ENCODE data around the gene BRD1.
"Not testable (repeated sequence)": the region's sequence is repeated elsewhere in the genome, so short reads cannot be mapped to it uniquely, and the experiment has no call there.

Gene BRD1

GRCh38 chr22:49852898-49853894, 25.5 kb upstream of the BRD1 start, which contains the start of gene ZBED4:
Gene ZBED4 (plus strand): TSS chr22:49853844. CDS start chr22:49883663, 29,819 bp downstream.
- DNase-seq, result peak; percentile 96

GRCh38 chr22:49852568-49852897, 24.9 kb upstream of the BRD1 start:
- DNase-seq, result not testable (repeated sequence)

GRCh38 chr22:49850959-49851802, 23.5 kb upstream of the BRD1 start:
- DNase-seq, result no peak

- DNase-seq, result no peak
Observed at GRCh38 chr22:49850021-49850911, 22.6 kb upstream of the BRD1 start.

GRCh38 chr22:49849161-49850020, 21.7 kb upstream of the BRD1 start:
- no peak for DNase-seq

GRCh38 chr22:49848690-49849160, 21.1 kb upstream of the BRD1 start:
- no peak for DNase-seq

GRCh38 chr22:49847751-49848689, 20.3 kb upstream of the BRD1 start:
- no peak for DNase-seq

GRCh38 chr22:49845666-49846459, 18.2 kb upstream of the BRD1 start:
- DNase-seq, result no peak

GRCh38 chr22:49845241-49845640, 17.6 kb upstream of the BRD1 start:
- no peak for DNase-seq

- DNase-seq, result no peak
Observed at GRCh38 chr22:49838771-49839717, 11.4 kb upstream of the BRD1 start.

- no peak for DNase-seq
Observed at GRCh38 chr22:49833340-49834007, 5.8 kb upstream of the BRD1 start.

GRCh38 chr22:49829044-49829853, 1.6 kb upstream of the BRD1 start:
- DNase-seq, result no peak

GRCh38 chr22:49828599-49828965, 909 bp upstream of the BRD1 start:
- DNase-seq, result no peak

GRCh38 chr22:49827271-49827852, 311 bp downstream of the BRD1 start:
- DNase-seq, result peak; percentile 36

- peak; percentile 36 for DNase-seq
Observed at GRCh38 chr22:49826603-49827270, 936 bp downstream of the BRD1 start.

All from fibroblast of skin of right biceps (primary cell).